Endothelial cell of hepatic sinusoid (primary cell): ENCODE data around the gene TBCE.

ENCODE experiments used
- in situ Hi-C: cut with HindIII; loops from 2 replicates; pipeline ENCODE4 v1.10.0; 2017; ENCODE audit warnings: low sequenced_read_pairs

Gene TBCE, protein sequence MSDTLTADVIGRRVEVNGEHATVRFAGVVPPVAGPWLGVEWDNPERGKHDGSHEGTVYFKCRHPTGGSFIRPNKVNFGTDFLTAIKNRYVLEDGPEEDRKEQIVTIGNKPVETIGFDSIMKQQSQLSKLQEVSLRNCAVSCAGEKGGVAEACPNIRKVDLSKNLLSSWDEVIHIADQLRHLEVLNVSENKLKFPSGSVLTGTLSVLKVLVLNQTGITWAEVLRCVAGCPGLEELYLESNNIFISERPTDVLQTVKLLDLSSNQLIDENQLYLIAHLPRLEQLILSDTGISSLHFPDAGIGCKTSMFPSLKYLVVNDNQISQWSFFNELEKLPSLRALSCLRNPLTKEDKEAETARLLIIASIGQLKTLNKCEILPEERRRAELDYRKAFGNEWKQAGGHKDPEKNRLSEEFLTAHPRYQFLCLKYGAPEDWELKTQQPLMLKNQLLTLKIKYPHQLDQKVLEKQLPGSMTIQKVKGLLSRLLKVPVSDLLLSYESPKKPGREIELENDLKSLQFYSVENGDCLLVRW

DNA sequence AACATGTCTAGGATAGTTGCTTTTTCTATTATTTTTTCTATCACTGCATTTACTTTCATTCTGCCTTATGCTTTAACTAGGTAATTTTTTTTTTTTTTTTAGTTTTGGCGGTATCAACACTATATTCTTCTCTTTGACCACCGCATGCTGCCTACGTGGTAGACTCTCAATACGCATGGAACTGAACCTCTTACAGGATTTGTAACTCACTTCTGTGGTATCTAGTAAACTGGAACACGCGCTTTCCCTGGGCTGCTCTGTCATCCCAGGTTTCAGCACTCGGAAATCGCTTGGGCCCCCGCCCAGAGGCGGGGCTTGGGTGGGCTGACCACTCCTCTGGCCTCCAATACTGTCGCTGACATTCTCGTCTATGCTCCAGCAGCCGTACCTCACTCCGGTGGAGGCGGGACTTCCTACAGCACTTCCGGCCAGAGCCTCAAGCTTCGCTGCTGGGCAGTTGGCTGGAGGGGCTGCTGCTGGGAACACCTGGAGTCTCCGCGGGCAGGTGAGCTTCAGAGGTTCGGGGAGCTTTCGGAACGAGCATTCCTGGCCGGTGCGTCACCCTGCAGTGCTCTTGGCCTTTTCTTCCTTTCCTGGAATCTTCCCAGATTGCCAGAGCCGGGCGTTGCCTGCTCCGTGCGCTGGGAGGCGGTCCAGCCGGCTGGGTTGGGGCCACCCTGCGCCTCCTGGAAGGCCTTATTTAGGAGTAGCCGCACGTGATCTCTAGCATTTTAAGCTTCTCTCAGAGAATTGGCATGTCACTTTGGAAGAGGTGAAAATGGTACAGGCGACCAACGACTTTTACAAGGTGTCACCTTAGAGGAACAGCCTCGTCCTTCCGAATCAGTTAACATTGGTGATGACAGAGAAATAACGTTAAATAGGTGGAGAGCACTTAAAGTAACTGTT is at the start of gene TBCE:
TSS of gene TBCE (plus strand) at position 428 of the 909 bp plus-strand sequence. CDS start 12,623 bp downstream, outside the sequence.
- in situ Hi-C loops = no loop called here

DNA sequence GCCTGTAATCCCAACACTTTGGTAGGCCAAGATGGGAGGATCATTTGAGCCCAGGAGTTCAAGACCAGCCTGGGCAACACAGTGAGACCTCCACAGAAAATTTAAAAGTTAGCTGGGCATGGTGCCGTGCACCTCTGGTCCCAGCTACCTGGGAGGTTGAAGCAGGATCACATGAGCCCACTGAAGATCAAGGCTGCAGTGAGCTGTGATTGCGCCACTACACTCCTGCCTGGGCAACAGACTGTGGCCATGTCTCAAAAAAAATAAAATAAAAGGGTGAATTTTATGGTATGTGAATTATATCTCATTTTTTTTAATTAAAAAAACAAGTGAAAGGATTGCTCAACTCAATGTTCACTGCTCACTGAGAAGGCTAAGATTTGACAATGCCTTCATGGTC is 48.0 kb upstream of the TBCE start:
- in situ Hi-C loops = no loop called here

DNA sequence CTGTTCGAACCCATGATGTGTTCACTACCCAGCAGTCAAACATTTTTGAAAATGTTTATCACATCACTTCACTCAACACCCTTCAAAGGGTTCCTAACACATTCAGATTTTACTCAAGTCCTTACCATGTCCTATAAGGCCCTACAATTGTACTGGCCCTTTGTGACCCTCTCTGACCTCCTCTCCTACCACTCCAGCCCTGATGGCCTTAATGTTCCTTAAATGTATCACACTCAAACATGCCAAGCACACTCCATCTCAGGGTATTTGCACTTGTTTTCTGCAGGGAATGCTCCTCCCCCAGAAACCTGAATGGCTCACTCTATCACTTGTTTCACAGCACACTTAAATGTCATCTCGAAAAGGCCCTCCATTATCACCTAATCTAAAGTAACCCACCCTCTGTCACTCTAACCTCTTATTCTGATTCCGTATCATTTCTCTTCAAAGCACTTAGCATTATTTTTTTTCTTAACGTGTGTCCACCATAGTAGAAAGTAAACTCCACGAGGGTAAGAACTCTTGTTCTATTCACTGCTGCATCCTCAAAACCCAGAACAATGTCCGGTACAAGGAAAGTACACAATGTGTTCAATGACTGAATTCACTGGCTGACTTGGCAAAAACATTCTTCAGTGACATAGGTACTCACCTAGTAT is 46.6 kb upstream of the TBCE start:
- in situ Hi-C loops = no loop called here

DNA sequence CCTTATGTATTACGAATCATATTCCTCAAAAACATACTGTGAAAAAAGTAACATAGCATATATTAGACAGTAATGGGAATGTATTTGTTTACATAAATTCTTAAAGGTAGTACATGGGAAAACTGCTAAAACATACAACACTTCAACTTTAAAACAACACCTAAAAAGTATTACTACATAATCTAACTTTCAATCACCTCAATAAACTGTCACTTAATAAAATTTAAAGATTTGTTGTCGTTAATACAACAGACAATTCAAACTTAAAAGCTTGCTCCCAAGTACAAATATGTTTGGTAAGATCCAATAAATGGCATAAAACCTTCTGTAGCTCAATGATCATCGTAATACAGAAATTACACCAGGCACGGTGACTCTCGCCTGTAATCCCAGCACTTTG is 42.9 kb upstream of the TBCE start:
- in situ Hi-C loops = no loop called here

DNA sequence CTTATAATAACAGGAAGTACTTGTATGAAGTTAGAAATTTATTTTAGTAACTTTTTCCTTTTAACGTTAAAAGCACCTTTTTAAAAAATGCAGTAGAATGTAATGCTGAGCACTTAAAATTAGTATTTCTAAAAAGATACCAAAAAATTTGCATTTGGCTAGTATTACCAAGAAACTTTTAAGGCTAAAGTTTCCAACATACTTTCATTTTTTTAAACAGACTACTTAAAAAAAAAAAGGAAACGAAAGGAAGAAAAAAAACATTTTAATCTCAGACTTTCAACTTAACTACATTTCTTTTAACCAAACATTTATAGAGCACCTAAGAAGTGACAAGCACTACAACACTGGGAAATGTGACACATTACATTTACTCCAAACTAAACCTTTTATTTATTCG is 42.1 kb upstream of the TBCE start:
- in situ Hi-C loops = no loop called here

DNA sequence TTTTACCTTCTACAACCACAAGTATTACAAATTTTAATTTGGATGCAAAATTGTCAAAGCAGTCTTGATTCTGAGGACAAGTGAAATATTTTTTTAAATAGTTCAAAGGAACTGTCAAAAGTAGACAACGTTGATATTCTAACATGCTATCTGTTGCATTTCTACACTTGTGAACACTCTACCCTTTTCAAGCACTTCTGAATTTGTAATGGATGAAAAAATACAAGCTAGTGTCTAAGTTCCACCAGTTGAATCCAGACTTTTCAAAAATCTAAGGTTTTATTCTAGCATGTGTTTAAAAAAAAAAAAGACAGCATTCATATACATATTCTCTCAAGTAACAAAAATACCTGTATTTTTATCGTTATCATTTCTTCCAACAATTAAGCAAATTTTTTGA is 41.4 kb upstream of the TBCE start:
- in situ Hi-C loops = no loop called here

DNA sequence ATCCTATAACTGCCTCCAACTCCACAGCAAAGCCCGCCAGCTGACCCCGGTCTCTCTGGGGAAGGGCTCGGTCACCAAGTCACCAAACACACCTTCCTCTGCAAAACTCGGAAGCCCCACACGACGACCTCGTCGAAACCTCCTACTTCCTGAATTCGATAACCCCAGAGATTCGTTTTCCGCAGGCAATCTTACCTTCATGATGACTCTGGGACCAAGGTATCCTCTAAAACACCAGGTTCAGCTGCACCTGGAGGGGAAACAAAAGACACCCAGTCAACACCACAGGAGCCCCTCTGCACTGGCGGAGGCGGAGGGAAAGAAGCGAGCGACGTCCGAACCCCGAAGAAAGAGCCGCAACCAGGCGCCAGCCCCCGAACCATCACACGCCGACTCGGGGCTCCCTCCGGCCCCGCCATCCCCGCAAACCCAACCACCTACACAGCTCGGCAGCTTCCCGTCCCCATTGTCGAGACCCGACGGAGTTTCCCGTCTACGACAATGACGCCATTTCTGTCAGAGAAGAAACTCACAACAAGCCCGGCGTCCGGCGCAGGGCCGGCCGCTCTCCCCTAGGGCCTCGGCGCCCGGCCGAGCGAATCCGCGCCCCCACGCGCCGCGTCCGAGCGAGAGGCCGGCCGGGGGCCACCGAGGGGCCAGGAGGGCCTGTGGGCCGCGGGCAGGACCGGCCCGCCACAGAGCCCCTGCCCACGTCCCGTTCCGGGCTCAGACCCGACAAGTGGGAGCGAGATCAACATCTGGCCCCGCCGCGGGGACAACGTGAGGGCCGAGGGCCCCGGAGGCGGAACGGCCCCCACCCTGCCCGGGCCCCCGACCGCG is 40.3 kb upstream of the TBCE start:
- in situ Hi-C loops = no loop called here

DNA sequence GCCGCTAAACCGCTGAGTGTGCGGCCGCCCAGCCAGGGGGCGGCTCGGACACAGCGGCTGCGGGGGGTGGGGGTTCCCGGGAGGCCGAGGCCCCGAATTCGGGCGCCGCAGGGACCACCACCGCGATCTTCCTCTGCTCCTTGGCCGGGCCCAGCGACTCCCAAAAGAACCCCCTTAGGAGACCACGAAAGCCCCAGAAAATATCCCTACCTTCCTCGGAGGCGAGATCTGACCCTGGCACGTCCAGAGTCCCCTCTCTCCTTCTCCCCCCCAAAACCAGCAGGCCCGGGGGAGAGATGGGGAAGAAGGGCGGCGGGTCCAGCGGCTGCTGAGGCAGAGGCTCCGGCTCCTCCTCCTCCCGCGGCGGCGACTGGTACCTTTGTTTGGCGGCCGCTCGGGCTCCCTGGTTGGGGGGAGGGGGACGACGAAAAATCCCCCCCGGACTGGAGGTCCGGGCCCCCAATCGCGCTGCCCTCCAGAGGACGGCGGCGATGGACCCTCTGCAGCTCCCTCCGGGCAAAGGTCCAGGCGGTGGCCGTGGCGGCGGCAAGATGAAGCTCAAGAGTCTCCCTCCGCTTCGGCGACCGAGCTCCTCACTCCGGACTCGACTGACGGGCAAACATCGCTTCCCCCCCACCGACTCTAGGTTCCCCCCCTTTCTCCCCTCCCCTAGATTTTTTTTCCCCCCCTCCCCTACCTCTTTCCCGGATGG is 39.5 kb upstream of the TBCE start, which contains the start of gene ARID4B:
TSS of gene ARID4B (minus strand) at position 621 of the 712 bp plus-strand sequence. CDS start 1,260 bp downstream, outside the sequence.
- in situ Hi-C loops = no loop called here

DNA sequence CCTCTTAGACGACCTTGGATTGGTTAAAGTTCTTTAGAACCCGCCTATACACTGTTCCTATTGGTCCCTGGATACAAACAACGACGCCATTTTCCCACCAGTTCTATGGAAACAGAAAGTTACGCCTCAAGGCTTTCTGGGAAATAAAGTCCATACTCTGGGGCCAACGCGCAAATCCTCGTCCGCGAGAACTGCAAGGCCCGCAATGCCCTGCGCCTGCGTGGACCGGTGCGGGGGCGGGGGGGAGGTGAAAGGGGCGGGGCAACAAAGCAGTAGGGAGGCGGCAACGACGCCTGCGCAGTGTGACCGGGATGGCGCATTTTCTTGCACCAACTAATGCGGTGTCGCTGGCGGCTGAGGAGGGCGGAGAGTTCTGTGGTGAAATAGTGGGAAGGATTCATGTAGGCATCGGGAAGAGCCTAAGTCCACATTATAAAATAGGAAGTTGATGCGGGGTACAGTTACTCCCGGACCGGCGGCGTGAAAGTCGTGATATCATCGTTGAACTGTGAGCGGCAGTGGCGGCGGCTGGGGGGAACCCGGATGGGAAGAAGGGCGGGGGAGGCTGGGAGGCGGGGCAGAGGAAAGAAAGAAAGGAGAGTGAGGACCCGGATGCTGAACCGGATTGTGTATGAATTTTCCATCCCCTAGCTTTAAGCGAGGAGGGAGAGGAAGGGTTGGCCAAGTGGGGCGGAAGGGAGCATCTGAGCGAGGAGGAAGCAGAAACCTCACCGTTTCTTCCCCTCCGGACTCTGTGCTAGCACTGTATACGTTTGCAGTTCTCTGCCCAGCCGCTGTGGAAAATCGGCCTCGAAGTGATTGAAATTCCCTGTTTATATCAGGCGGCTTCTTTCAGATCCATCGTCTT is 38.7 kb upstream of the TBCE start, which contains the start of gene GGPS1:
TSS of gene GGPS1 (plus strand) at position 300 of the 868 bp plus-strand sequence. CDS start 6,695 bp downstream, outside the sequence.
- in situ Hi-C loops = no loop called here

DNA sequence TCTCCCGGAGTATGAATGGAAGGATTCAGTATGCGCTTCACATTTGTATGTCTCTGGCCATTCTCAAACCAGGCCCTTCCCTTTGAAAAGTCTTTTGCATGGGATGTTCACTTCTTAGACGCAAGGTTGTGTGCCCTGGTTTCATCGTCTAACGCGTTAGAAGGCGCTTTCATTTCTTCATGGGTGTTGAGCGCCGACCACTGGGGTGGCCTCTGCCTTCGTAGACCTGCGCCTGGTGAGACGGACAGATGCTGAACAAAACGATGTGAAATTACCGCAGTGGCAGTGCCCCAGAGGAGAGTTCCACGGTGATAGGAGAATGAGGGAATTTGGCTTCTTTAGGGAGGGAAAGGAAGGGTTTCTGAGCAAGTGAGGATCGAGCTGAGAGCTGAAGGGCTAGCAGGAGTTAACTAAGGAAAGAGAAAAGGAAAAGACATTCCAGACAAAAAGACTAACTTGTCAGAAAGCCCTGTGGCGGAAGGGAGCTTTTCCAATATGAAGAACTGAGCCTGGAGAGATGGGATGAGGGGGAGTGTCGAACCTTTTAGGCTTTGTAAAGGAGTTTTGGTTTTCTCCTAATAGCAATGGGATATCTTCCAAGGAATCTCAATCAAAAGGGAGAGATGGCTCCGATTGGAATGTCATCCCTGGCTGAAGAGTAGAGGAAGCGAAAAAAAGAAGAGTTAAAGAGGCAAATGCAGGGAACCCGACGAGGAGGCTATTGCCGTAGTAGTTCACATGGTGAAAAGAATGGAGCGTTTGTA is 37.9 kb upstream of the TBCE start:
- in situ Hi-C loops = no loop called here

DNA sequence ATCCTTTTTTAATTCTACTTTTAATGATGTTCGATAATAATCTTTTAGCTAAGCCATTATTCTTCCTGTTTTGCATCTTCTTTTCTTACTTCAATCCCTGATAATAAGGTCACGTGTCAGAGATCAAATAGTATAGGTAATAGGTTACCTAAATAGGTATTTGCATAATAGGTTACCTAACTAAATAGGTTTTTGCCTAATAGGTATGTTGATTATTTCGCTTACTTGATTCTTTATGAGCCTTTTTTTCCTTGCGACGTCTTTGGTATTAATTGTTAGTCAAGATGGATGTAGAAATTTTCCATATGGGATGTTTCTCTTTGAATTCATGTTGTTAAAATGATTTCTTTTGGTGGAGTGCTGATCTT is 36.3 kb upstream of the TBCE start:
- in situ Hi-C loops = no loop called here

DNA sequence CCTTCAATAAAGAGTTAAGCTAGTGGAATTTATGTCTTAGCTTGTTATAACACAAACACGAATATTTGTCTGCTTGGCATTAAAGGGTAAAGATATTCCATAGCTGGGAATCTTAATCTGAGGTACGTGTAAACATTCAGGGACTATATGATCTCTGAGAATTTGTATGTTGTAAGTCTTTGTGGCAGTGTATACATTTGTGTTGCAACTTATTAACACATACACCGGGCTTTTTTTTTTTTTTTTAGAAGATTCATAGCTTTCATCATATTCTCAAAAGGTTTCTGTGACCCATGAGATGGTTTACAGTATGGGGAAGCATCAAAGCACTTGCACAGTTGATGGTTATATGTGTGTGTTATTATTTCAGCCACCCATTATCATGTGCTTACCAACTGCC is 35.8 kb upstream of the TBCE start:
- in situ Hi-C loops = no loop called here

DNA sequence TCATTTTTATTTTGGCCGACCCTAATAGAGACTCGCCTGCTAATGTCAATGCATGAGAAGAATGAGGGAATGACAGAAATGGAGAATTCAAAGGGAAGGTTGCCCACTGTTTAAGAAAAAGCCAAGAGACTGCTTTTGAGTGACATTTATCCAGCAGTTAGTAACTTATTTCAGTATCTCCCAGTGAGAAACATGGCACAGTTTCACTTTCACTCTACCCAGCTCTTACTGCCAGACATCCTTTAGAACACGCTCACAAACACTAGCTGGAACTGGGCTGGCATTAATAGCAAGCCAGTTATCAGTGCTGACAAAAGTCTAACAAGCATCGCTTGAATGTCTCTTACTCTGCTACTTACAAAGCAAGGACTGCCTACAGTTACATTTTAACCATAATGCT is 30.3 kb upstream of the TBCE start:
- in situ Hi-C loops = no loop called here

DNA sequence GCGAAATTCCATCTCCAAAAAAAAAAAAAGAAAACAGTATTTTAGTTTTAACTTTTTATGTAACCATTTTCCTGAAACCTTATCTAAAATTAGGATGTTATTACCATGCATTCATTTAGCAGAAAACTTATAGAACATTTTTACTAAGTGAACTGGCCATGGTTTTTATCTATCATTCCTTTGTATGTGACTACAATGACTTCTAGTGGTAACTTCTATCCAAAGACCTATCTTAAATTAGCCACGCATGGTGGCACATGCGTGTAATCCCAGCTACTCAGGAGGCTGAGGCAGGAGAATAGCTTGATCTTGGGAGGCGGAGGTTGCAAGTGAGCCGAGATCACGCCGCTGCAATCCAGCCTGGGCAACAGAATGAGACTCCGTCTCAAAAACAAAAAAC is 27.5 kb upstream of the TBCE start:
- in situ Hi-C loops = no loop called here

DNA sequence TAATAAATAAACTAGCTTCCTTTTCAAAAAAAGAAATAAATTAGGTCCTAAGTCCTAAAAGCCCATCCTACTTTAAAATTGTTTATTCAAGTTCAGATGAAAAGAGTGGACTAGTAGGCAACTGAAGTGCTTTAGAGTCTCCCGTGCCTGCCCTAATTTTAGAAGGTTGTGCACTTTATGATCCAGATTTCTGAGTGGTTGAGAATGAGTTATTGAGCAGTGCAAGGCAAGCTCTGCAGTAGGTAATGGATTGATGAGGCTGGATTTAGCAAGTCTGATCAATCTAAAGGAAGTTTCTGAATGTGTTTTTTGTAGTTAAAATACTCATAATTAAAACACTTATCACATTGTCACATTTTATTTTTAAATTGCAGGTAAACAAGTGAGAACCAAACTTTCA is 25.9 kb upstream of the TBCE start:
- in situ Hi-C loops = no loop called here

DNA sequence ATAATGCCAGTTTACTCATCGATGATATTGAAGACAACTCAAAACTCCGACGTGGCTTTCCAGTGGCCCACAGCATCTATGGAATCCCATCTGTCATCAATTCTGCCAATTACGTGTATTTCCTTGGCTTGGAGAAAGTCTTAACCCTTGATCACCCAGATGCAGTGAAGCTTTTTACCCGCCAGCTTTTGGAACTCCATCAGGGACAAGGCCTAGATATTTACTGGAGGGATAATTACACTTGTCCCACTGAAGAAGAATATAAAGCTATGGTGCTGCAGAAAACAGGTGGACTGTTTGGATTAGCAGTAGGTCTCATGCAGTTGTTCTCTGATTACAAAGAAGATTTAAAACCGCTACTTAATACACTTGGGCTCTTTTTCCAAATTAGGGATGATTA is 25.2 kb upstream of the TBCE start:
- in situ Hi-C loops = no loop called here

DNA sequence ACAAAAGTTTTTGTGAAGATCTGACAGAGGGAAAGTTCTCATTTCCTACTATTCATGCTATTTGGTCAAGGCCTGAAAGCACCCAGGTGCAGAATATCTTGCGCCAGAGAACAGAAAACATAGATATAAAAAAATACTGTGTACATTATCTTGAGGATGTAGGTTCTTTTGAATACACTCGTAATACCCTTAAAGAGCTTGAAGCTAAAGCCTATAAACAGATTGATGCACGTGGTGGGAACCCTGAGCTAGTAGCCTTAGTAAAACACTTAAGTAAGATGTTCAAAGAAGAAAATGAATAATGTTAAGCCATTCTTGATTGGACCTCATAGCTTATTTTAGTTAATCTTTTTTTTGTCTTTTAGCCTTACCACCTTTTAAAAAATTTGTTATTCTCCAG is 24.8 kb upstream of the TBCE start:
- in situ Hi-C loops = no loop called here

DNA sequence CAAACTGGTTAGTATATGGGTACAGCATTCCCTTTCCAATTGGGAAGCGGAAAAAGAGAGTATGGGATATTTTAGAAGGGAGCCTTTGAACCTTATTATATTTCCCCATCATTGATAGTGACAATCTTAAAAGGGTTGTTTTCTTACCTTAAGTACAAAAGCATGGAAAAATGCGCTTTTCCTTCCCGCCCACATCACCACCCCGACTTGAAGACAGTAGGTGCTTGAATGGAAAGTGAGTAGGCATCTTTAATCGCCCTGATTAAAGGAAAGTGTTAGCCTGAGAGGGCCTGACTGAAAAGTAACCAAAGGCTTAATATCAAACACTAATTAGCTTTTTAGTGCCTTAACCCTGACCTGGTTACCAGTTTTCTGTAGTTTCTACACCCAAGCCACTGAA is 23.5 kb upstream of the TBCE start:
- in situ Hi-C loops = no loop called here
